Superior temporal gyrus (tissue), 1 donor: Measurements from ENCODE around the gene PRAMEF4.
"Not testable (repeated sequence)": the region's sequence is repeated elsewhere in the genome, so short reads cannot be mapped to it uniquely, and the experiment has no call there.

Source experiments
- DNase-seq: peaks from one replicate; pipeline ENCODE4 v3.0.0-alpha.2; 2016; ENCODE audit errors: extremely low spot score

The PRAMEF4 gene

DNA sequence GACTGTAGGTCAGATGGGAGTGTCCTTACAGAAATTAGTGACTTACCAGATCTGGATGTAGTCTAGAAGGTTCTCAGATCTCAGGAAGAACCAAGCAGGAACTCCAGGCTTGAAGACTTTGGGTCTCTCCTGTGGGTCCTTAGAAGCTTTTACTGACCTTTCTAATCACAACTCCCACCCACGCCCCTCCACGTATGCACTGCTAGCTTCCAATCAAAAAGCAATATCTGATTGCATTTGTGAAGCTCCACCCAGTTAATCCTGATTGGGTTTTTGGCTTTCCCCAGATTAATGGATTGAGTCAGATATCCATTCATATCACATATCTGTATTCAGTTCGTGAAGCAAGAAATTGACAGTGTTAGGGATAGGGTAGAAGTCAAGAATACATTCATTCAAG is at the start of gene PRAMEF4:
TSS of gene PRAMEF4 (minus strand) at position 101 of the 400 bp plus-strand sequence. CDS start 2,807 bp downstream, outside the sequence.
- not testable (repeated sequence) for DNase-seq

DNA sequence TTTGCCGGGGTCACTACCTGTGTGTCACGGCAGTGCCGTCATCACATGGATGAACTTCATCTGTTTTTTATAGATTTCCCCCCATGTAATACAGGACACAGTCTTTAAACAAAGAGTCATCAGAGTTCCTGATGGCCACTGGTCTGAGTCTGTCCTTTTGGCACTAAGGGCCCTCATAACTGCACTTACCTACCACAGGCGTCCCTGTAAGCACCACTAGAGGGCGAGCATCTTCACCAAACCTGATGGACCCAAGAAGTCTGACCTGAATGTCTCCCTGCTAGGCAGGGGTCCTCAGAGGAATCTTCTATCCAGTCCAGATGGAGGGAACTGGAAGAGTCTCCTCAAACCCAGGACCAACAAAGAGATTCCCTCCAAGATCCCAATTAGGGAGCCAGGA is 38.4 kb upstream of the PRAMEF4 start:
- not testable (repeated sequence) for DNase-seq

DNA sequence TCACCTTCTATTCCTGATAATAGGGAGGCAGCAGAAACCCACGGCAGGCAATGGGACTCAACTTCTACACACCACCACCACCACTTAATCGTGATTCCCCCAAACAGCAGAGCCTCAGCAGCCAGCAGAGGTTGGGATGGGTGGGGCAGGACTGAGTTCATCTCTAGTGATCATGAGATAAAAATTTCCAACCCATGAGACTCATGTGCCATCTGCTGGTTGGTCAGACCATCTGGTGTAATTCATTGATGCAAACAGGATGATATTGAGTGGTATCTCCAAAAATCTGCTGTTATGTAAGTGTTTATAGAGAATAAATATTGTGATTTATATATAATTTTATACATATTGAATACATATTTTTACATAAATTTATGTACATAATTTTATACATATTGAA is 35.7 kb upstream of the PRAMEF4 start:
- DNase-seq, result peak; percentile 0

GRCh38 chr1:12916310-12916709 is 30.3 kb upstream of the PRAMEF4 start, which contains the start of gene PRAMEF7:
PRAMEF7 (plus strand) TSS chr1:12916610; CDS start chr1:12917693, 1,083 bp downstream.
- DNase-seq, result not testable (repeated sequence)

GRCh38 chr1:12903793-12904572 is 18.0 kb upstream of the PRAMEF4 start:
- not testable (repeated sequence) for DNase-seq

- DNase-seq, result not testable (repeated sequence)
Measured at GRCh38 chr1:12899186-12899585, 13.2 kb upstream of the PRAMEF4 start.

DNA sequence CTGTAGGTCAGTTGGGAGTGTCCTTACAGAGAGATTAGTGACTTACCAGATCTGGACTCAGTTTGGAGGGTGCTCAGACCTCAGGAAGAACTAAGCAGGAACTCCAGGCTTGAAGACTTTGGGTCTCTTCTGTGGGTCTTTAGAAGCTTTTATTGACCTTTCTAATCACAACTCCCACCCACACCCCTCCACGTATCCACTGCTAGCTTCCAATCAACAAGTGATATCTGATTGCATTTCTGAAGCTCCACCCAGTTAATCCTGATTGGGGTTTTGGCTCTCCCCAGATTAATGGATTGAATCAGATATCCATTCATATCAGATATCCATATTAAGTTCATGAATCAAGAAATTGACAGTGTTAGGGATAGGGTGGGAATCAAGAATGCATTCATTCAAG is 12.2 kb upstream of the PRAMEF4 start, which contains the start of gene PRAMEF10:
TSS of gene PRAMEF10 (minus strand) at position 101 of the 400 bp plus-strand sequence. CDS start 2,423 bp downstream, outside the sequence.
- not testable (repeated sequence) for DNase-seq

GRCh38 chr1:12878453-12878852 is 7.5 kb downstream of the PRAMEF4 start:
- DNase-seq, result not testable (repeated sequence)

DNA sequence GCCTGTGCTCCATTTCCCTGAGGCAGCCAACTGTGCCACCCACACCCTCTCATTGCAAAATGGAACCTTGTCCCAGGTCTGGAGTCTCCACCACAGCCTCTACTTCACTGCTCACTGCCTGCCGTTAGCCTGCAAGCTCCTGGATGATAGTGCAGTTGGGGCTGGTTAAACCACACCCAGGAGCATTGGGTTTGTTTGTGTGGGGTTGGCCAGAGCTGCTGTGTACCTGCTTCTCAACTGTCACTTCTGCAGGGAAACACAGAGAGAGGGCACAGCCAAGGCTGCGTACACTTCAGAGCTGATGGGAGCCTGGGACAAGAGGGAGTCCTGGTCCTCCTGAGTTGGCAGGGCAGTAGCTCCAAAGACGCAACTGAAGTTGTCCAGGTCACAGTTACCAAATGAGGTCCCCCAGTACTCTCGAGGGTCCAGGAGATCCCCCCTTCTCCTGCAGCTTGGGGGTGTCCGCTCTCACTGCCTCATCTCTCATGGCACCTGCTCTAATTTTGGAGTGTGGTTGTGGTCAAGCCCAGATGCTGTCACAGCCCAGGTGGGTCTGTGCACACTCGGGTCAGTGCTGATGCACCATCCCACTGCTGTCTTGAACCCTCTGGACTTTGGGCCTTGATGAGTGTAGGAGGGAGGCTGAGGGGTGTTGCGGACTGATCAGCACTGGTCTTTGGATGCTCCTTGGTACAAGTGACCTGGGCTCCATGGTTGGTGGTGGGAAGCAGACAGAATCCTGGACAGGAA is 22.7 kb downstream of the PRAMEF4 start:
- DNase-seq, result not testable (repeated sequence)

GRCh38 chr1:12856786-12857185 is 29.2 kb downstream of the PRAMEF4 start, which contains the start of gene PRAMEF2:
PRAMEF2 (plus strand) TSS chr1:12857086; CDS start chr1:12859010, 1,924 bp downstream.
- not testable (repeated sequence) for DNase-seq

GRCh38 chr1:12851779-12852178 is 34.2 kb downstream of the PRAMEF4 start:
- DNase-seq, result no peak

GRCh38 chr1:12848620-12849019 is 37.4 kb downstream of the PRAMEF4 start, which contains the start of gene HNRNPCL1:
HNRNPCL1 (minus strand) TSS chr1:12848720; CDS start chr1:12848289, 431 bp downstream.
- not testable (repeated sequence) for DNase-seq

DNA sequence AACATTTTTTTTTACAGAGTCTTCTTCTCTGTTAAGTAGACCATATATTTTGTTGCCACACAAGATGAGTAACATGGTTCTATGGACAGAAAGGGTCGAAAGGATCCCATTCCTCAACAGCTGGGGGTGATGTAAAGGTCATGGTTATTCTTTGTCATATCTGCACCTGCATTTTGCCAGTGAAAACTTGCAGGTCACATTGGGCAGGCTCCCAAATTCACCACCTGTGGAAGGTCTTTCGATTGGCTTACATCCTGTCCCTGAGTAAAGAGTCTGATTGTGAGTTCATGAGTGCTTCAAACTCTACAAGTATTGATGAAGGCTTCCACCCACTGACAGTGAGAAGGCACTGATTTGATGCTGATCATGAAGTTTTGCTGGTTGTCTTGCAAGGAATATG is 52.8 kb downstream of the PRAMEF4 start:
- DNase-seq, result not testable (repeated sequence)

GRCh38 chr1:12831310-12831709 is 54.7 kb downstream of the PRAMEF4 start, which contains the start of gene PRAMEF11:
PRAMEF11 (minus strand) TSS chr1:12831410; CDS start chr1:12828789, 2,621 bp downstream.
- DNase-seq, result not testable (repeated sequence)
